GM23338 (cell line): Measurements from ENCODE around the gene NT5C2. TPM values are rescaled to one million over a fixed set of nuclear protein-coding genes. Genes with fewer than 3 reads are reported as not detected.

Experiments used
- ATAC-seq: fragments of 200-7000 bp; cut with Tn5 transposase; 3 replicates; pipeline ENCODE4 v1.9.1; 2020
- DNase-seq: peaks from one replicate; pipeline ENCODE4 v3.0.0-alpha.2; 2015; ENCODE audit warnings: low spot score
- H2AFZ ChIP-seq: fragments of 200-600 bp; sonication (generic); 2 replicates; pipeline ENCODE4 v1.8.0; 2016; ENCODE audit warnings: antibody characterized with exemption, mild to moderate bottlenecking, moderate library complexity
- H3F3A ChIP-seq: fragments of 200-600 bp; sonication (generic); replicated peaks from 2 replicates; pipeline ENCODE4 v1.8.0; 2017; ENCODE audit warnings: antibody characterized with exemption, mixed run types, low read depth
- H3K27ac ChIP-seq: fragments of 200-600 bp; sonication (generic); 2 replicates; pipeline ENCODE4 v1.6.1; 2016; ENCODE audit warnings: low read depth
- H3K27me3 ChIP-seq: fragments of 200-600 bp; sonication (generic); 2 replicates; pipeline ENCODE4 v1.8.0; 2016; ENCODE audit warnings: mild to moderate bottlenecking, mixed run types, moderate library complexity; ENCODE audit not compliant: insufficient read depth
- H3K36me3 ChIP-seq: fragments of 200-600 bp; sonication (generic); 2 replicates; pipeline ENCODE4 v1.8.0; 2016; ENCODE audit warnings: mild to moderate bottlenecking; ENCODE audit not compliant: insufficient read depth
- H3K4me1 ChIP-seq: fragments of 200-600 bp; sonication (generic); 2 replicates; pipeline ENCODE4 v1.8.0; 2016; ENCODE audit warnings: mild to moderate bottlenecking, moderate library complexity; ENCODE audit not compliant: insufficient read depth
- H3K4me2 ChIP-seq: fragments of 200-600 bp; sonication (generic); 2 replicates; pipeline ENCODE4 v1.7.1; 2017; ENCODE audit warnings: mixed run types
- H3K4me3 ChIP-seq: fragments of 200-600 bp; sonication (generic); 2 replicates; pipeline ENCODE4 v1.6.1; 2016; ENCODE audit warnings: mixed run types
- H3K79me2 ChIP-seq: fragments of 200-600 bp; sonication (generic); replicated peaks from 2 replicates; pipeline ENCODE4 v1.8.0; 2017; ENCODE audit warnings: mild to moderate bottlenecking; ENCODE audit not compliant: insufficient read depth
- H3K9me2 ChIP-seq: fragments of 200-600 bp; sonication (generic); 2 replicates; pipeline ENCODE4 v1.8.0; 2017; ENCODE audit not compliant: insufficient read depth
- H4K20me1 ChIP-seq: fragments of 200-600 bp; sonication (generic); replicated peaks from 2 replicates; pipeline ENCODE4 v1.8.0; 2017; ENCODE audit warnings: mild to moderate bottlenecking; ENCODE audit not compliant: insufficient read depth
- H3K27ac Mint-ChIP-seq: 2 replicates; pipeline ENCODE4 v1.8.0; 2020; ENCODE audit warnings: inconsistent platforms, mild to moderate bottlenecking, moderate library complexity, mixed read lengths
- H3K27me3 Mint-ChIP-seq: 3 replicates; pipeline ENCODE4 v1.8.0; 2022; ENCODE audit warnings: low read depth, mild to moderate bottlenecking, moderate library complexity, mixed read lengths, inconsistent platforms; ENCODE audit not compliant: insufficient read depth, poor library complexity
- H3K36me3 Mint-ChIP-seq: 3 replicates; pipeline ENCODE4 v1.8.0; 2021; ENCODE audit warnings: low read depth, mild to moderate bottlenecking, inconsistent platforms, moderate library complexity, mixed read lengths
- H3K4me1 Mint-ChIP-seq: 3 replicates; pipeline ENCODE4 v1.8.0; 2020; ENCODE audit warnings: mild to moderate bottlenecking, inconsistent platforms, mixed read lengths
- H3K4me3 Mint-ChIP-seq: 3 replicates; pipeline ENCODE4 v1.8.0; 2021; ENCODE audit warnings: moderate library complexity, mild to moderate bottlenecking, inconsistent platforms, mixed read lengths
- H3K9me3 Mint-ChIP-seq: 3 replicates; pipeline ENCODE4 v1.8.0; 2020; ENCODE audit warnings: moderate library complexity, mild to moderate bottlenecking, inconsistent platforms, mixed read lengths
- CREB1 ChIP-seq: fragments of 250-450 bp; sonication (Bioruptor Pico); IDR thresholded peaks from 2 replicates; pipeline ENCODE4 v1.5.0; 2020; ENCODE audit warnings: low read depth, mild to moderate bottlenecking, moderate library complexity
- EZH2 ChIP-seq: fragments of 200-600 bp; sonication (generic); IDR thresholded peaks from one replicate; pipeline ENCODE4 v1.8.0; 2017; ENCODE audit warnings: antibody characterized with exemption, mild to moderate bottlenecking, low read depth; ENCODE audit not compliant: unreplicated experiment
- EZH2phosphoT487 ChIP-seq: fragments of 200-600 bp; sonication (generic); IDR thresholded peaks from one replicate; pipeline ENCODE4 v1.8.1; 2018; ENCODE audit warnings: antibody characterized with exemption; ENCODE audit not compliant: unreplicated experiment
- JUNB ChIP-seq: IDR thresholded peaks from one replicate; pipeline ENCODE4 v1.6.1; 2016; ENCODE audit warnings: antibody characterized with exemption; ENCODE audit not compliant: unreplicated experiment
- NANOG ChIP-seq: IDR thresholded peaks from 2 replicates; pipeline ENCODE4 v1.6.1; 2016; ENCODE audit warnings: antibody characterized with exemption, borderline replicate concordance
- POLR2AphosphoS5 ChIP-seq: IDR thresholded peaks from 2 replicates; pipeline ENCODE4 v1.6.1; 2016; ENCODE audit warnings: antibody characterized with exemption, low read depth
- STAT1 ChIP-seq: IDR thresholded peaks from one replicate; pipeline ENCODE4 v1.6.1; 2016; ENCODE audit warnings: antibody characterized with exemption; ENCODE audit not compliant: unreplicated experiment
- ZNF114 ChIP-seq: fragments of 250-450 bp; sonication (Bioruptor Pico); IDR thresholded peaks from 2 replicates; pipeline ENCODE4 v1.5.0; 2020; ENCODE audit warnings: mild to moderate bottlenecking, moderate library complexity
- ZNF331 ChIP-seq: fragments of 250-450 bp; sonication (Bioruptor Pico); IDR thresholded peaks from 2 replicates; pipeline ENCODE4 v1.5.0; 2020; ENCODE audit warnings: low read depth, mild to moderate bottlenecking, moderate library complexity
- polyA plus RNA-seq: library from polyadenylated mRNA; unstranded; fragments of >200 nt; fragmentation: Nextera tagmentation; extraction: Ambion mirVana; gene quantifications from 2 replicates; pipeline ENCODE4 v1.2.1, GENCODE V29; 2016
- total RNA-seq: library from RNA; depleted of rRNA; stranded (reverse); fragments of >200 nt; shearing (Covaris generic); gene quantifications from 2 replicates; pipeline ENCODE4 v1.2.3, GENCODE V29; 2014
- TF ChIP-seq, protein P1 (sequence below), 2 experiments: fragments of 200-600 bp in 1 of 2; sonication (generic) in 1 of 2; conservative IDR thresholded peaks; 2 replicates each; pipeline versions ENCODE4 v1.5.1 to v1.6.1; 2016 to 2017; ENCODE audit warnings: antibody characterized with exemption in 2 of 2, low read depth in 2 of 2, mild to moderate bottlenecking in 2 of 2, moderate library complexity in 1 of 2
- TF ChIP-seq, protein P2 (sequence below): IDR thresholded peaks from 2 replicates; pipeline ENCODE4 v1.6.1; 2016; ENCODE audit warnings: antibody characterized with exemption
- TF ChIP-seq, protein P3 (sequence below): IDR thresholded peaks from one replicate; pipeline ENCODE4 v1.6.1; 2018; ENCODE audit warnings: antibody characterized with exemption; ENCODE audit not compliant: unreplicated experiment
- TF ChIP-seq, protein P4 (sequence below): fragments of 250-450 bp; sonication (Bioruptor Pico); IDR thresholded peaks from 2 replicates; pipeline ENCODE4 v1.5.0; 2020; ENCODE audit warnings: mild to moderate bottlenecking, moderate library complexity

The NT5C2 gene
- total and polyA plus RNA-seq, 2 experiments from 2014 or later = 33.9 to 85.4 TPM

DNA sequence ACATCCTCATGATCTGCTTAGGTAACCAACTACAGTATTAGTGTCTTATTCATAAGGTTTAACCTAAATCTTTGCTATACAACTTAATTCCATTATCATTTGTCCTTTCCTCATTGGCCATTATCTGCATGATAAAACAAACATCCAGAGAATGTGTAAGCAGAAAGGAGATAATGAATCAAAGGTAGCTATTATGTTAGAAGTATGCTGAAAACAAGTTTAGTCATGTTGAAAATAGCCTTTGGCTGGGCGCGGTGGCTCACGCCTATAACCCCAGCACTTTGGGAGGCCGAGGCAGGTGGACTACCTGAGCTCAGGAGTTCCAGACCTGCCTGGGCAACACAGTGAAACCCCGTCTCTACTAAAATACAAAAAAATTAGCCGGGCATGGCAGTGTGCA lies 78.2 kb downstream of the NT5C2 start:
- peaks cover 22% of the 10 kb centered on the region; the same call in 1 of the 2 replicates for H3K4me1 ChIP-seq
- H3K9me3 Mint-ChIP-seq = no peaks in the 10 kb centered on the region
- ATAC-seq (no peak), DNase-seq (no peak)
- H4K20me1 ChIP-seq = no peaks in the 10 kb centered on the region
- H3K4me2 ChIP-seq = no peak overlapping the region
- no peak overlapping the region for H3K27ac Mint-ChIP-seq
- no peaks in the 10 kb centered on the region for H3K36me3 ChIP-seq
- no peaks in the 10 kb centered on the region for H3K36me3 Mint-ChIP-seq
- no peaks in the 10 kb centered on the region for H3F3A ChIP-seq
- peaks cover 31% of the 10 kb centered on the region for H3K79me2 ChIP-seq
- H3K27me3 Mint-ChIP-seq = peaks cover 3% of the 10 kb centered on the region
- peak overlapping the region; percentile 67 for H3K27ac ChIP-seq
- no peaks in the 10 kb centered on the region for H3K27me3 ChIP-seq
- H3K4me3 Mint-ChIP-seq = no peak overlapping the region
- no peak overlapping the region for H3K4me3 ChIP-seq
- peaks cover 20% of the 10 kb centered on the region for H3K4me1 Mint-ChIP-seq
- H2AFZ ChIP-seq = no peak overlapping the region
- H3K9me2 ChIP-seq = no peaks in the 10 kb centered on the region
- TF ChIP-seq EZH2phosphoT487 = no peak
- TF ChIP-seq POLR2AphosphoS5 = no peak
- no peak for TF ChIP-seq JUNB
- TF ChIP-seq, protein P1, sequence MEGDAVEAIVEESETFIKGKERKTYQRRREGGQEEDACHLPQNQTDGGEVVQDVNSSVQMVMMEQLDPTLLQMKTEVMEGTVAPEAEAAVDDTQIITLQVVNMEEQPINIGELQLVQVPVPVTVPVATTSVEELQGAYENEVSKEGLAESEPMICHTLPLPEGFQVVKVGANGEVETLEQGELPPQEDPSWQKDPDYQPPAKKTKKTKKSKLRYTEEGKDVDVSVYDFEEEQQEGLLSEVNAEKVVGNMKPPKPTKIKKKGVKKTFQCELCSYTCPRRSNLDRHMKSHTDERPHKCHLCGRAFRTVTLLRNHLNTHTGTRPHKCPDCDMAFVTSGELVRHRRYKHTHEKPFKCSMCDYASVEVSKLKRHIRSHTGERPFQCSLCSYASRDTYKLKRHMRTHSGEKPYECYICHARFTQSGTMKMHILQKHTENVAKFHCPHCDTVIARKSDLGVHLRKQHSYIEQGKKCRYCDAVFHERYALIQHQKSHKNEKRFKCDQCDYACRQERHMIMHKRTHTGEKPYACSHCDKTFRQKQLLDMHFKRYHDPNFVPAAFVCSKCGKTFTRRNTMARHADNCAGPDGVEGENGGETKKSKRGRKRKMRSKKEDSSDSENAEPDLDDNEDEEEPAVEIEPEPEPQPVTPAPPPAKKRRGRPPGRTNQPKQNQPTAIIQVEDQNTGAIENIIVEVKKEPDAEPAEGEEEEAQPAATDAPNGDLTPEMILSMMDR (conservative IDR thresholded peaks at IDR 0.05; ENCODE audit: low read depth in 2 of 2) = no peak
- TF ChIP-seq ZNF331 (CRISPR knock-in tag) = no peak
- TF ChIP-seq, protein P2, sequence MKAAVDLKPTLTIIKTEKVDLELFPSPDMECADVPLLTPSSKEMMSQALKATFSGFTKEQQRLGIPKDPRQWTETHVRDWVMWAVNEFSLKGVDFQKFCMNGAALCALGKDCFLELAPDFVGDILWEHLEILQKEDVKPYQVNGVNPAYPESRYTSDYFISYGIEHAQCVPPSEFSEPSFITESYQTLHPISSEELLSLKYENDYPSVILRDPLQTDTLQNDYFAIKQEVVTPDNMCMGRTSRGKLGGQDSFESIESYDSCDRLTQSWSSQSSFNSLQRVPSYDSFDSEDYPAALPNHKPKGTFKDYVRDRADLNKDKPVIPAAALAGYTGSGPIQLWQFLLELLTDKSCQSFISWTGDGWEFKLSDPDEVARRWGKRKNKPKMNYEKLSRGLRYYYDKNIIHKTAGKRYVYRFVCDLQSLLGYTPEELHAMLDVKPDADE = no peak
- no peak for TF ChIP-seq NANOG
- TF ChIP-seq CREB1 (CRISPR knock-in tag) = no peak
- TF ChIP-seq, protein P3, sequence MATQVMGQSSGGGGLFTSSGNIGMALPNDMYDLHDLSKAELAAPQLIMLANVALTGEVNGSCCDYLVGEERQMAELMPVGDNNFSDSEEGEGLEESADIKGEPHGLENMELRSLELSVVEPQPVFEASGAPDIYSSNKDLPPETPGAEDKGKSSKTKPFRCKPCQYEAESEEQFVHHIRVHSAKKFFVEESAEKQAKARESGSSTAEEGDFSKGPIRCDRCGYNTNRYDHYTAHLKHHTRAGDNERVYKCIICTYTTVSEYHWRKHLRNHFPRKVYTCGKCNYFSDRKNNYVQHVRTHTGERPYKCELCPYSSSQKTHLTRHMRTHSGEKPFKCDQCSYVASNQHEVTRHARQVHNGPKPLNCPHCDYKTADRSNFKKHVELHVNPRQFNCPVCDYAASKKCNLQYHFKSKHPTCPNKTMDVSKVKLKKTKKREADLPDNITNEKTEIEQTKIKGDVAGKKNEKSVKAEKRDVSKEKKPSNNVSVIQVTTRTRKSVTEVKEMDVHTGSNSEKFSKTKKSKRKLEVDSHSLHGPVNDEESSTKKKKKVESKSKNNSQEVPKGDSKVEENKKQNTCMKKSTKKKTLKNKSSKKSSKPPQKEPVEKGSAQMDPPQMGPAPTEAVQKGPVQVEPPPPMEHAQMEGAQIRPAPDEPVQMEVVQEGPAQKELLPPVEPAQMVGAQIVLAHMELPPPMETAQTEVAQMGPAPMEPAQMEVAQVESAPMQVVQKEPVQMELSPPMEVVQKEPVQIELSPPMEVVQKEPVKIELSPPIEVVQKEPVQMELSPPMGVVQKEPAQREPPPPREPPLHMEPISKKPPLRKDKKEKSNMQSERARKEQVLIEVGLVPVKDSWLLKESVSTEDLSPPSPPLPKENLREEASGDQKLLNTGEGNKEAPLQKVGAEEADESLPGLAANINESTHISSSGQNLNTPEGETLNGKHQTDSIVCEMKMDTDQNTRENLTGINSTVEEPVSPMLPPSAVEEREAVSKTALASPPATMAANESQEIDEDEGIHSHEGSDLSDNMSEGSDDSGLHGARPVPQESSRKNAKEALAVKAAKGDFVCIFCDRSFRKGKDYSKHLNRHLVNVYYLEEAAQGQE = no peak
- TF ChIP-seq, protein P4, sequence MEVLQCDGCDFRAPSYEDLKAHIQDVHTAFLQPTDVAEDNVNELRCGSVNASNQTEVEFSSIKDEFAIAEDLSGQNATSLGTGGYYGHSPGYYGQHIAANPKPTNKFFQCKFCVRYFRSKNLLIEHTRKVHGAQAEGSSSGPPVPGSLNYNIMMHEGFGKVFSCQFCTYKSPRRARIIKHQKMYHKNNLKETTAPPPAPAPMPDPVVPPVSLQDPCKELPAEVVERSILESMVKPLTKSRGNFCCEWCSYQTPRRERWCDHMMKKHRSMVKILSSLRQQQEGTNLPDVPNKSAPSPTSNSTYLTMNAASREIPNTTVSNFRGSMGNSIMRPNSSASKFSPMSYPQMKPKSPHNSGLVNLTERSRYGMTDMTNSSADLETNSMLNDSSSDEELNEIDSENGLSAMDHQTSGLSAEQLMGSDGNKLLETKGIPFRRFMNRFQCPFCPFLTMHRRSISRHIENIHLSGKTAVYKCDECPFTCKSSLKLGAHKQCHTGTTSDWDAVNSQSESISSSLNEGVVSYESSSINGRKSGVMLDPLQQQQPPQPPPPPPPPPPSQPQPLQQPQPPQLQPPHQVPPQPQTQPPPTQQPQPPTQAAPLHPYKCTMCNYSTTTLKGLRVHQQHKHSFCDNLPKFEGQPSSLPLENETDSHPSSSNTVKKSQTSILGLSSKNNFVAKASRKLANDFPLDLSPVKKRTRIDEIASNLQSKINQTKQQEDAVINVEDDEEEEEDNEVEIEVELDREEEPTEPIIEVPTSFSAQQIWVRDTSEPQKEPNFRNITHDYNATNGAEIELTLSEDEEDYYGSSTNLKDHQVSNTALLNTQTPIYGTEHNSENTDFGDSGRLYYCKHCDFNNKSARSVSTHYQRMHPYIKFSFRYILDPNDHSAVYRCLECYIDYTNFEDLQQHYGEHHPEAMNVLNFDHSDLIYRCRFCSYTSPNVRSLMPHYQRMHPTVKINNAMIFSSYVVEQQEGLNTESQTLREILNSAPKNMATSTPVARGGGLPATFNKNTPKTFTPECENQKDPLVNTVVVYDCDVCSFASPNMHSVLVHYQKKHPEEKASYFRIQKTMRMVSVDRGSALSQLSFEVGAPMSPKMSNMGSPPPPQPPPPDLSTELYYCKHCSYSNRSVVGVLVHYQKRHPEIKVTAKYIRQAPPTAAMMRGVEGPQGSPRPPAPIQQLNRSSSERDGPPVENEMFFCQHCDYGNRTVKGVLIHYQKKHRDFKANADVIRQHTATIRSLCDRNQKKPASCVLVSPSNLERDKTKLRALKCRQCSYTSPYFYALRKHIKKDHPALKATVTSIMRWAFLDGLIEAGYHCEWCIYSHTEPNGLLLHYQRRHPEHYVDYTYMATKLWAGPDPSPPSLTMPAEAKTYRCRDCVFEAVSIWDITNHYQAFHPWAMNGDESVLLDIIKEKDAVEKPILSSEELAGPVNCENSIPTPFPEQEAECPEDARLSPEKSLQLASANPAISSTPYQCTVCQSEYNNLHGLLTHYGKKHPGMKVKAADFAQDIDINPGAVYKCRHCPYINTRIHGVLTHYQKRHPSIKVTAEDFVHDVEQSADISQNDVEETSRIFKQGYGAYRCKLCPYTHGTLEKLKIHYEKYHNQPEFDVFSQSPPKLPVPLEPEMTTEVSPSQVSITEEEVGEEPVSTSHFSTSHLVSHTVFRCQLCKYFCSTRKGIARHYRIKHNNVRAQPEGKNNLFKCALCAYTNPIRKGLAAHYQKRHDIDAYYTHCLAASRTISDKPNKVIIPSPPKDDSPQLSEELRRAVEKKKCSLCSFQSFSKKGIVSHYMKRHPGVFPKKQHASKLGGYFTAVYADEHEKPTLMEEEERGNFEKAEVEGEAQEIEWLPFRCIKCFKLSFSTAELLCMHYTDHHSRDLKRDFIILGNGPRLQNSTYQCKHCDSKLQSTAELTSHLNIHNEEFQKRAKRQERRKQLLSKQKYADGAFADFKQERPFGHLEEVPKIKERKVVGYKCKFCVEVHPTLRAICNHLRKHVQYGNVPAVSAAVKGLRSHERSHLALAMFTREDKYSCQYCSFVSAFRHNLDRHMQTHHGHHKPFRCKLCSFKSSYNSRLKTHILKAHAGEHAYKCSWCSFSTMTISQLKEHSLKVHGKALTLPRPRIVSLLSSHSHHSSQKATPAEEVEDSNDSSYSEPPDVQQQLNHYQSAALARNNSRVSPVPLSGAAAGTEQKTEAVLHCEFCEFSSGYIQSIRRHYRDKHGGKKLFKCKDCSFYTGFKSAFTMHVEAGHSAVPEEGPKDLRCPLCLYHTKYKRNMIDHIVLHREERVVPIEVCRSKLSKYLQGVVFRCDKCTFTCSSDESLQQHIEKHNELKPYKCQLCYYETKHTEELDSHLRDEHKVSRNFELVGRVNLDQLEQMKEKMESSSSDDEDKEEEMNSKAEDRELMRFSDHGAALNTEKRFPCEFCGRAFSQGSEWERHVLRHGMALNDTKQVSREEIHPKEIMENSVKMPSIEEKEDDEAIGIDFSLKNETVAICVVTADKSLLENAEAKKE = no peak
- no peak for TF ChIP-seq ZNF114
- no peak for TF ChIP-seq STAT1
- TF ChIP-seq EZH2 = no peak
